Epithelial cell of esophagus (primary cell): ENCODE data around the gene PTHLH.

Source experiments
- DNase-seq: peaks from one replicate; pipeline ENCODE4 v3.0.0; 2010; ENCODE audit warnings: low read depth
- H3K4me3 ChIP-seq: 2 replicates; pipeline ENCODE4 v1.5.1; 2011; ENCODE audit warnings: mild to moderate bottlenecking, low read length, control low read depth
- CTCF ChIP-seq: IDR thresholded peaks from 2 replicates; pipeline ENCODE4 v1.5.1; 2011; ENCODE audit warnings: low read depth, mild to moderate bottlenecking, low read length, control low read depth, inconsistent platforms; ENCODE audit not compliant: insufficient read depth; ENCODE audit errors: missing control alignments

PTHLH gene

GRCh38 chr12:27952510-27952909 is 20.0 kb downstream of the PTHLH start:
- TF ChIP-seq CTCF = no peak
- H3K4me3 ChIP-seq = no peak overlapping the region
- DNase-seq = no peak

GRCh38 chr12:27951898-27952297 is 20.6 kb downstream of the PTHLH start:
- H3K4me3 ChIP-seq = no peak overlapping the region
- DNase-seq = no peak
- no peak for TF ChIP-seq CTCF

GRCh38 chr12:27946421-27946820 is 26.1 kb downstream of the PTHLH start:
- DNase-seq = no peak
- TF ChIP-seq CTCF = no peak
- H3K4me3 ChIP-seq = no peak overlapping the region

GRCh38 chr12:27940756-27941402 is 31.7 kb downstream of the PTHLH start:
- peak; percentile 87 for DNase-seq
- H3K4me3 ChIP-seq = no peak overlapping the region
- TF ChIP-seq CTCF = peak; percentile 96

- H3K4me3 ChIP-seq = no peak overlapping the region
- no peak for DNase-seq
- TF ChIP-seq CTCF = no peak
These were observed 32.3 kb downstream of the PTHLH start for GRCh38 chr12:27940245-27940644.

- no peak for DNase-seq
- TF ChIP-seq CTCF = no peak
- H3K4me3 ChIP-seq = no peak overlapping the region
These were observed 34.8 kb downstream of the PTHLH start for GRCh38 chr12:27937768-27938167.

- DNase-seq = peak; percentile 18
- TF ChIP-seq CTCF = no peak
- no peak overlapping the region for H3K4me3 ChIP-seq
These were observed 36.3 kb downstream of the PTHLH start for GRCh38 chr12:27936196-27936595.
